GM19099 (cell line): ENCODE data around the gene DMXL2.

Source experiments
- POLR2A ChIP-seq: IDR thresholded peaks from 3 replicates; pipeline ENCODE4 v1.6.1; 2011; ENCODE audit warnings: low read depth; ENCODE audit not compliant: insufficient read length; ENCODE audit errors: extremely low read depth

The DMXL2 gene

DNA sequence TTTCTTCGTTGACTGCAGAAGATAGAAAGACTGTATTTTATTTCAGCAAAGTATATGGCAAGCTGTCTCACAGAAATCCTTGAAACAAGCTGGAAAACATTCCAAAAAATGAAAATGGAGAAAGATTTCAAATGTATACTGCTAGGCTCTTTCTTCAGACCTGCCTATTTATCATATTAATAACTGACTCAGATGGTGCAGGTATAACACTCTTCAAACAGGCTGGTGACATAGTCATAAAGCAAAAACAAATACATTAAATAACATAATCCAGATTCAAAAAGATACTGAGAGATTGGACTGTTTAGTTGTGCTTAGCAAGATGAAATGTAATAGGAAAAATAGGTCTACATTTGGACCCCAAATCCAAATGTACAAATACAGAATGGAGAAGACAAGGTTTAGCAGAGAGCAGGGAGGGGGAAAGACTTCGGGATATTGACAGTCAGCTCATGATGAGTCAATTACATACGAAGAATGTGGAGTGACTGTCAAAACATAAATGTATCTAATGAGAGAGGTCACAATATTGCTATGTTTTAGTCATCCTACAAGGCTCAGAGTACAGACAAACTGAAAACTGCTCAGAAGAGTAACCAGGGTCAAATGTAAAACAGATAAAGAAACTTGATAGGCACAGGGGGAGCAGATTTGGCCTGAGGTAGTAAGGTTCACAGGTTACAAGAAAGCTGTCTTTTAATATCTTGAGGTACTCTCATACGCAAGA is 88.7 kb downstream of the DMXL2 start:
- TF ChIP-seq POLR2A: no peak

DNA sequence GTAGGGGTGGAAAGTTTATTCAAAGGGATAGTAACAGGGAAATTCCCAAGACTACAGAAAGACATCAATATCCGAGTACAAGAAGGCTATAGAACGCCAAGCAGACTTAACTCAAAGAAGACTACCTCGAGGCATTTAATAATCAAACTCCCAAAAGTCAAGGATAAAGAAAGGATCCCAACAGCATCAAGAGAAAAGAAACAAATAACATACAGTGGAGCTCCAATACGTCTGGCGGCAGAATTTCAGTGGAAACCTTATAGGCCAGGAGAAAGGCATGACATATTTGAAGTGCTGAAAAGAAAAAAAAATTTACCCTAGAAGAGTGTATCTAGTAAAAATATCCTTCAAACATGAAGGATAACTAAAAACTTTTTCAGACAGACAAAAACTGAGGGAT is 95.6 kb downstream of the DMXL2 start:
- TF ChIP-seq POLR2A: no peak

DNA sequence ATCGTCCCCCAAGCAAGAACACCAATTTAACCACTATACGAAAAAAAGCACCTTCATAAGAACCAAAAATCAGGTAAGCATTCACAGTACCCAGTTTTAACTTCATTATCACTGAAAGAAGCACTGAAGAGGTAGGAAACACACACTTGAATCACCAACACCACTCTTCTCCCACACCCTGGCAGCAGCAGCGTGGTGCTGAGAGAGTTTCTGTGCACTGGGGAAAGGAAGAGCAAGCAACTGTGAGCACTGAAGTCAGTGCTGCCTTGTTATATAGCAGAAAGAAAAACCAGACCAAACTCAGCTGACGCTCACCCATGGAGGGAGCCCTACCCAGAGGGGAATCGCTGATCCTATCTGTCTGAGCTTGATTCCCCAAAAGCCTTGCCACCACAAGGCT is 98.2 kb downstream of the DMXL2 start:
- no peak for TF ChIP-seq POLR2A

DNA sequence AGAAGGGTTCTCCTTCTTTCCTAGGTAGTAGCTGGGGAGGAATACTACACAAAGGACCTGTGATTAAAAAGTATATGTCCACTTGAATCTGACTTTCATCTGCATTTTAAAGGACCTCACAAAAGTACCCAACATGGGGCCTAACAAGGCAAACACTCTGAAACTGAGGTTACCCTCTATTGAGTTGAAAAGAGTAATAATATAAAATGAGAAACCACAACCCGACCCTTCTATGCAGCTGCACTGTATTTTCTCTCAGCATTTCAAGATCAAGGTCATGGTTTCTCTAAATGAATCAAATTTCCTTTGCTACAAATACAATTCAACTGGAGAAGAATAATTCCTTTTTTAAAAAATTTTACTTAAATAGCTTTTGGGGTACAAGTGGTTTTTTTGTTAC is 106.3 kb downstream of the DMXL2 start:
- TF ChIP-seq POLR2A: no peak

DNA sequence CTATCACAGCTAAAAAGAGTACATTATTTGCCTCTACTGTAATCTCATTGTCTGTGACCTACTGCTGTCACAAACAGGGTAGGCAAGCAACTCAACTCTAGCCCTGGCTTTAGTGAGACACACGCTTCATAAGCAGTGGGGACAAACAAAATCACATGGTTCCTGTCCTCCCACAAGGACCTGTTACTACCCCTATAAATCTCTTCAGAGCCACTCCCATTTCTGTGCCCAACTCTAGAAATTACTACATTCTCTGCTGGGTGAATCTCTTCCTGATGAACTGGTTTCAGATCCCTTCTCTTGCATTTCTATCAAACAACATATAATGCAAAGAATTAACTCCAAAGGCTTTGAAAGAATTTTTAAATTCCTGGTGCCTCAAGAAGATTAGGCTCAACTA is 117.3 kb downstream of the DMXL2 start:
- no peak for TF ChIP-seq POLR2A

DNA sequence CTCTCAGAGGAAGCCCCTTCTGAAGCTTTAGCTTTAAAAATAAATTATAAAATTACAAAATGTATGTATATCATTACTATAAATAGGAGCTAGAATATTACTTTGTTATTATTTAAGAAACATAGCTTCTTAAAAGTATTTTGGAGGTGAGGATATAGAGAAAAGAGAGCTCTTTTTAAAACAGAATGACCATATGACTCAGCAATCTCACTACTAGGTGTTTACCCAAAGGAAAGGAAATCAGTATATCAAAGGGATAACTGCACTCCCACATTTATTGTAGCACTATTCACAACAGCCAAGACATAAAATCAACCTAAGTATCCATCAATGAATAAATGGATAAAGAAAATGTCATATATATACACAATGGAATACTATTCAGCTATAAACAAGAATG is 119.6 kb downstream of the DMXL2 start:
- TF ChIP-seq POLR2A: no peak

DNA sequence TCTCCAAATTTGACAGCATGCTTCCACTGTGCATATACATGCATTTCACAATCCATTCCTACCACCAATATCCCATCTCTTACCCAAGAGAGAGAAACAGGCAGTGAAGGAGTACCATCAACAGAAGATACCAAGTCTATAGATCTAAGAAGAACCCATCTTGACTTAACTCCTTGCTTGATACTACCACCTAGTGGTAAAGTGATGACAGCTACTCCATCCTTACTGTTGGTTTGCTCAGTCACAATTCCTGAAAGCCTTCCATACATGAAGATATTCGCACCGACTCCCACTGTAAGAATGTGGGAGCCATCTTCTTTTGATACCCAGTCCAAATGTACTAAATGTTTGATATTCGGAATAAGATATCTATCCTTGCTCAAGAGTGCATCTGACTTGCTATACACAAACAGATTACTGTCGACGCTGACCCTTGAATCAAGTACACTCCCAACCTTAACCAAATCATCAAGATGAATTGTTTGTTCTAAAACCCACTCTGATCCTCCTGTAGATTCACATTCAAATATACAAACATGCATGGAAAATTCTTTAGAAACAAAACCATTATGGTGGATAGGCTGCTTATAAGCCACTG is 123.1 kb downstream of the DMXL2 start:
- TF ChIP-seq POLR2A: no peak

DNA sequence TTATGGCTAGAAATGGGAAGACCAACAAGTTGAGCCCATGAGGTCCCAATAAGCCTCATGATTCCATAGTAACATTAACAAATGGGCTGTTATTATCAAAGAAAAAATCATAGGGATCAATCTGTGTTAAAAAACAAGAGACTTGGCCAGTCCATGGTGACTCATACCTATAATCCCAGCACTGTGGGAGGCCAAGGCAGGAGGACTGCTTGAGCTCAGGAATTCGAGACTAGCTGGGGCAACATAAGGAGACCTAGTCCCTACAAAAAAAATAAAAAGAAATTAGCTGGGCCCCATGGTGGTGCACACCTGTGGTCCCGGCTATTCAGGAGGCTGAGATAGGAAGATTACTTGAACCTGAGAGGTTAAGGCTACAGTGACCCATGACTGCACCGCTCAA is 124.8 kb downstream of the DMXL2 start:
- TF ChIP-seq POLR2A: no peak

DNA sequence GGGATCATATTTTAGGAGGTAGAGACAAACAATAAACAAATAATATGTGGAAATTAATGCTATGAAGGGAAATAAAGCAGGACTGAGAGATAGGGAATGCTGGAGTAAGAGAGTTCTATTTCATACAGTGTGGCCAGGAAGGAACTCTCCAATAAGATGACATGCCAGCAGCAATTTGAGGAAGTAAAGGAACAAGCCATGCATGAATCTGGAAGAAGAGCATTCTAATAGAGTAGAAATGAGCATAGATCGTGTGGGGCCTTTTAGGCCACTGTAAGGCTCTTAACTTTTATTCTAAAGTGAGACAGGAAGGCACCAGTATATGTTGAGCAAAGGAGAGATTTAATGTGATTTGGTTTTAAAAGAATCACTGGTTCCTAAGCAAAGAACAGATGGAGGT is 126.3 kb downstream of the DMXL2 start:
- TF ChIP-seq POLR2A: no peak

DNA sequence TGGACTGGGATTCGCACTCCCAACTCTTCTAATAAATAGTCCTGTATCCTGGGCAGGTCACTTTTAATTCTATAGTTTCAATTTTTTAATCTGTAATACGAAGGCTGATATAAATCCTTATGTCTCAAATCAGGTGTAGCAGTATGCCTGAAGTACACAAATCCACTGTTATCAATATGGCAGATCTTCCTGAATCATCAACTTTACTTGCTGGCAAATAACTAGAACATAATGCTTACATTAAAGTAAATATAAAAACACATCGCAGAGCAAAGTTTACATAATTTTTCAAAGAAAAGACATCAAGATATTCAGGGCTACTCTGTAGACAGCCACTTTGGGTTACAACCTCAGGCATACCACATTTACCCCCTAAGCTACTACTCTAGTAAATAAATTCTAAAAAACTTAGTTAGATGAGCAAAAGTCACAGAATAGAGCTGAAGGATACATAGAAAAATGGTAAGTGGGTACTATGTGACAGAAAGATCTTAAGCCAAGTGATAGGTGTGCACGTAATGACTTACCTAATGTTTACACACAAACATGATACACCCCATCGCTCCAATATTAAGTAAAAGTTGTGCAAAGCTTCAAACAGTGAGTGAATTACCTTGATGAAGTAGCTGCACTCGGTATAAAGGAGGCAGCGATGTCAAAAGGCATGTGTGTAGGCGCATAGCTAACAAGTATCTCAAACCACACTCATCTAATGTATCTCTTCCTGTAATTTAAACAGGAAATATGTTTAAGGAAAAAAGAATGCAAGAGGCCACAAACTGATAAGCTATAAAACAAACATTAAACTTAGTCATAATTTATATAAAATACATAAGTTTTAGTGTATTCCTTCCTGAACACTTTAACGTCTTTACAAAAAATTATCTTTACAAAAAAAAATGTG is 127.9 kb downstream of the DMXL2 start:
- TF ChIP-seq POLR2A: no peak

DNA sequence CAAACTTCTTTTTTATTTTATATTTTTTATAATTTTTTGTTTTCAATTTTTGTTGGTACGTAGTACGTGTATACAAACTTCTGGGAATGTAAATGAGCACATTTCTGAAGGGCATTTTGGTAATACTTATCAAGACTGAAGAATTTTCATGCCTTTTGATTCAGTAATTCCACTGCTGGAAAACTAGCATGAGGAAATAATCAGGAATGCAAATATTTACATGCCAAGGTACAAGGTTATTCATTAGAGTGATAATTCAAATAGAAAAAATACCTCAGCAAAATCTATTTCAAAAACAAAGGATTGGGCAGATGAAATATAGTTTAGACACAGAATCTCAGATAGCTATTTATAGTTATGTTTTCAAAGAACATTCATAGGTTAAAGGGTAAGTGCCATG is 128.7 kb downstream of the DMXL2 start:
- no peak for TF ChIP-seq POLR2A

DNA sequence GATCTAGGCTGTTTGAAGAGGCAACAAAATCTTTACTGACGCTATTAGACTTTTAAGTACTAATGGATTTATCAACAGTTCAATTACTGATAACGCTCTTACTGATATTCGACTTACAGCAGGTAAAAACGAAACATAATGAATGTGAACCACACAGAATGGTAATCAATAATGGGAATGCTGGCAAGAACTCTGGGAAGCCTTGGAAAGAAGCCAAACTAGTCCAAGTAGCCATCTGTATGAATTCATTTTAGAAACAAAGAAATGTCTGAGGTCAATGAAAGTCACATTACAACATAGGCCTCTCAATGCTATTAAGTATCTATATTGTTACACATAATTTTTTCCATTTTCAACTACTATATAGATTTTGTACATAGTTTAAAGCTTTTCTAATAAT is 130.0 kb downstream of the DMXL2 start:
- TF ChIP-seq POLR2A: no peak

DNA sequence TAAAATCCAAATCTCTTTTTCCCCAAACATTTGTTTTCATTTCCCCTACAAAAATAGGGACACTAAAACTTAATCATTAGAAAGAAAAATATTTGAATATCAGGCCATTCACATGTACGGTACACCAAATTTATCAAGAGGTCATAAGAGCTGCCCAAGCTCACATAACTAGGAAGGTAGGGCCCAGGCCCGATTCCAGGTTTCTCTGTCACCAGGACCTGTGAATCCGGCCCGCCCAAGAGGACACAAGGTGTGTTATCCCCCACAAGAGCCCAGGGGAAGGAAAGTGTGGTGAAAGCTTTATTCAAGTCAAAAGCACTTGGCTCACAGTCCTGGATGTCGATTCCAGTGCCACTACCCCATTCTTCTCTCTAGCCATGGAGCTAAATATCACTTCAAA is 130.6 kb downstream of the DMXL2 start:
- TF ChIP-seq POLR2A: no peak

DNA sequence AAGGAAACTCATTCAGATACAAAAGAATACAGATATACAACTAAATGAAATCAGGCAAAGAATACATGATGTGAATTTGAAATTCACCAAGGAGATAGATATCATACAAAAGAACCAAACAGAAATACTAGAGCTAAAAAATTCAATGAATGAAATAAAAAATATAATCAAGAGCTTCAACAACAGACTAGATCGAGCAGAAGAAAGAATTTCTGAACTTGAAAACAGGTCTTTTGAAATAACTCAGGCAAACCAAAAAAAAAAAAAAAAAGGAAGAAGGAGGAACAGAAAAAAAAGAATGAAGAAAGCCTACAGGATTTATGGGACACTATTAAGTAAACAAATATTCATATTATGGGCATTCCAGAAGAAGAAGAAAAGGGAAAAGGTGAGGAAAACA is 137.8 kb downstream of the DMXL2 start:
- no peak for TF ChIP-seq POLR2A

DNA sequence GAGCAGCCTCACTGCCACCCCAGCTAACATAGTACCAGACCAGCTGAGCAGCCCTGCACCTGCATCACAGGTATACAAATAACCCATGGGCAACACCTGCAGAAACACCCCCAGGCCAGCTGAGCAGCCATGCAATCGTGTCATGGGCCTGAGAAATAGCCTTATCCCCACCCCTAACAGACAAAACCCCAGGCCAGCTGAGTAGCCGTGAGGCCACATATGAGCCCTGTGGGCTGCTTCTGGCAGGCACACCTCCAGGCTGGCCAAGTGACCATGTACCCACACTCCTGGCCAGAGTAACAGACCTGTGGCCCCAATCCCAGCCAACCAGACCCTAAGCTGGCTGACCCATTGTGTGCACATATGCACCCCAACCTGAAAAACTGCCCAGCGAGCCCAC is 138.6 kb downstream of the DMXL2 start:
- no peak for TF ChIP-seq POLR2A

DNA sequence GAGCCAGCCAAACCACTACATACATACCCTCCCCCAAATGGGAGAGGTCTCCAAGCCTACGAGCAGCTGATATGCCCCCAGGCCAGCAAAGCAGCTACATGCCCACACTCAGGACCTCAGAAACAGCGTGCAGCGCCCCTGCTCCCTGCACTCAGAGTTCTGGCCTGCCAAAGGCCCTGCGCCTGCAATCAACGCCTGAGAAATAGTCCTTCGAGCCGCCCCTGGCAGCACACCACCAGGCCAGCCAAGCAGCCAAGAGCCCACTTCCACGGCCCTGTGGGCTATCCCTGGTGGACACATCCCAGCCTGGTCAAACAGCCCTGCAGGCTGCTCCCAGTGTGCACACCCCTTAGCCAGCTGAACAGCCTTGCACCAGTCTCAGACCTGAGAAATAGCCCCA is 139.1 kb downstream of the DMXL2 start:
- TF ChIP-seq POLR2A: no peak
